AG04450 (cell line): ENCODE data around the gene SLC49A3. TPM values are rescaled to one million over a fixed set of nuclear protein-coding genes. Genes with fewer than 3 reads are reported as not detected.
"Not testable (repeated sequence)": the region's sequence is repeated elsewhere in the genome, so short reads cannot be mapped to it uniquely, and the experiment has no call there.

Experiments
- CTCF ChIA-PET: fragments of 300-600, 350-600 bp; formaldehyde crosslinking; extraction: SDS; loops from one replicate; lab custom pipeline; 2022; ENCODE audit warnings: antibody characterized with exemption, inconsistent platforms; lab: Charles Lee
- POLR2A ChIA-PET: fragments of 350-600 bp; formaldehyde crosslinking; extraction: SDS; loops from one replicate; lab custom pipeline; 2021; ENCODE audit warnings: antibody characterized with exemption, inconsistent platforms; lab: Yijun Ruan, JAX
- DNase-seq: peaks from one replicate; pipeline ENCODE4 v3.0.0-alpha.2; 2011; ENCODE audit warnings: low read depth, low spot score
- H3K27ac ChIP-seq: one replicate; pipeline ENCODE4 v1.5.1; 2012; ENCODE audit warnings: low read depth, low read length, control low read depth
- H3K27me3 ChIP-seq: one replicate; pipeline ENCODE4 v1.6.0; 2012; ENCODE audit warnings: low read length; ENCODE audit not compliant: control insufficient read depth, insufficient read depth
- H3K4me3 ChIP-seq: 2 replicates; pipeline ENCODE4 v1.5.1; 2011; ENCODE audit warnings: mild to moderate bottlenecking, low read depth, low read length, control low read depth
- H3K9me3 ChIP-seq: 2 replicates; pipeline ENCODE4 v1.5.1; 2012; ENCODE audit warnings: low read length; ENCODE audit not compliant: control insufficient read depth, insufficient read depth
- polyA minus RNA-seq: library from RNA; depleted of rRNA, polyadenylated mRNA; stranded (reverse); fragments of >200 nt; gene quantifications from 2 replicates; pipeline ENCODE4 v1.2.3, GENCODE V29; 2011; rRNA and poly(A)+ RNA removed
- polyA plus RNA-seq: library from polyadenylated mRNA; depleted of rRNA; stranded (reverse); fragments of >200 nt; gene quantifications from 2 replicates; pipeline ENCODE4 v1.2.3, GENCODE V29; 2011; rRNA removed
- TF ChIP-seq, protein P1 (sequence below): IDR thresholded peaks from 2 replicates; pipeline ENCODE4 v1.5.1; 2011; ENCODE audit warnings: low read depth, low read length, control low read depth, inconsistent platforms

Gene SLC49A3
- polyA plus RNA-seq, result 0.11 TPM in 1 of 2 replicates, not detected in the other
- not detected in 2 replicates for polyA minus RNA-seq

DNA sequence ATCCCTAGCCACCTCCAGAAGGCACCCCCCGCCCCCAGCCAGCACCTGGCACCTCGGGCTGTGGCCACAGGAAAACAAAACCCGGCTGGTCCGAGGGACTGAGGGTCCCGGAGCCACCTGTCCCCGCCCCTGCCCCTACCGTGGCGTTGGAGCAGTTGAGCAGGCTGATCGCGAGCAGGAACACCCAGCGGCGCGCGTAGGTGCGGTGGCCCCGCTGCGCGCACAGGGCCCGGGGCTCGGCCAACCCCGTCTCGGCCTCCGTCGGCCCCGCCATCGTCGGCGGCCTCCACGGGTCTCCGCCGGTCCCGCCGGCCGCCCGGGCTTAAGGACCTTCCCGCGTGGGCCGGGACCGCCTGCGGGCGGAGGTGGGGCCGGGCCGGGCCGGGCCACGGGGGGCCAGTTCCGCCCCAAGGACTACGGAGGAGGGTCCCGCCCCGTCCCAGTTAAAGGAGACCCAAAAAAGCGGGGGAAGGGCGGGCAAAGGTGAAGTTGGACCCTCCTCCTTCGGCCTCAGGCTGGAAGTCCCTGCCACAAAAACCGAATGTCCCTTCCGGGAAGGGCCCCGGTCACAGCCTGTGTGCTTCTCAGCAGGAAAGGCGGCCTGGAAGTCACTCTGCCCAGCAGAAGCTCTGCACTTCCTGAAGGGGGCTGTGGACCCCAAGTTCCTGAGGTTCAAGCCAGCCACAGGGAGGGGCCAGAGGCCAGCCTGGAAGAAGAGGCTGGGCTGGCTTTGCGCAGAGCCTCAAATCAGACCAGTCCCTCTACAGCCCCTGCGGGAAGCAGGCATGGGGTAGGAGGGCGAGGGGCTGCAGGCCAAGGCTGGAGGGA lies at the start of gene SLC49A3:
Gene SLC49A3, minus strand, starts transcription at position 298 of the 828 bp plus-strand sequence. Its CDS starts 24 bp downstream, at position 274.
- TF ChIP-seq, protein P1, sequence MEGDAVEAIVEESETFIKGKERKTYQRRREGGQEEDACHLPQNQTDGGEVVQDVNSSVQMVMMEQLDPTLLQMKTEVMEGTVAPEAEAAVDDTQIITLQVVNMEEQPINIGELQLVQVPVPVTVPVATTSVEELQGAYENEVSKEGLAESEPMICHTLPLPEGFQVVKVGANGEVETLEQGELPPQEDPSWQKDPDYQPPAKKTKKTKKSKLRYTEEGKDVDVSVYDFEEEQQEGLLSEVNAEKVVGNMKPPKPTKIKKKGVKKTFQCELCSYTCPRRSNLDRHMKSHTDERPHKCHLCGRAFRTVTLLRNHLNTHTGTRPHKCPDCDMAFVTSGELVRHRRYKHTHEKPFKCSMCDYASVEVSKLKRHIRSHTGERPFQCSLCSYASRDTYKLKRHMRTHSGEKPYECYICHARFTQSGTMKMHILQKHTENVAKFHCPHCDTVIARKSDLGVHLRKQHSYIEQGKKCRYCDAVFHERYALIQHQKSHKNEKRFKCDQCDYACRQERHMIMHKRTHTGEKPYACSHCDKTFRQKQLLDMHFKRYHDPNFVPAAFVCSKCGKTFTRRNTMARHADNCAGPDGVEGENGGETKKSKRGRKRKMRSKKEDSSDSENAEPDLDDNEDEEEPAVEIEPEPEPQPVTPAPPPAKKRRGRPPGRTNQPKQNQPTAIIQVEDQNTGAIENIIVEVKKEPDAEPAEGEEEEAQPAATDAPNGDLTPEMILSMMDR, result no peak
- H3K27me3 ChIP-seq, result peaks cover 10% of the 10 kb centered on the region
- H3K9me3 ChIP-seq, result peaks cover 5% of the 10 kb centered on the region; the same call in 1 of the 2 replicates
- no peak within 1 kb of the TSS for H3K27ac ChIP-seq
- no peak for DNase-seq
- ChIA-PET CTCF (no interaction called here), POLR2A (no interaction called here)
- H3K4me3 ChIP-seq, result no peak within 1 kb of the TSS

DNA sequence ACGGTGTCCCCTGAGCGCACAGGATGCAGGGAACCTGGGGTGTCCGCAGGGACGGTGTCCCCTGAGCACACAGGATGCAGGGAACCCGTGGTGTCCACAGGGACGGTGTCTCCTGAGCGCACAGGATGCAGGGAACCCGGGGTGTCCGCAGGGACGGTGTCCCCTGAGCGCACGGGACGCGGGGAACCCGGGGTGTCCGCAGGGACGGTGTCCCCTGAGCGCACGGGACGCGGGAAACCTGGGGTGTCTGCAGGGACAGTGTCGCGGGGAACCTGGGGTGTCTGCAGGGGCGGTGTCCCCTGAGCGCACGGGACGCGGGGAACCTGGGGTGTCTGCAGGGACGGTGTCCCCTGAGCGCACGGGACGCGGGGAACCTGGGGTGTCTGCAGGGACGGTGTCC lies 47.6 kb upstream of the SLC49A3 start:
- H3K27ac ChIP-seq, POLR2A ChIA-PET, H3K9me3 ChIP-seq, H3K4me3 ChIP-seq, H3K27me3 ChIP-seq, DNase-seq, CTCF ChIA-PET: not testable (repeated sequence)

- DNase-seq, result no peak
- ChIA-PET CTCF (no interaction called here), POLR2A (no interaction called here)
- Histone ChIP-seq H3K9me3 (peaks cover 8% of the 10 kb centered on the region), H3K27ac (no peak overlapping the region), H3K4me3 (no peak overlapping the region), H3K27me3 (no peaks in the 10 kb centered on the region)
- TF ChIP-seq, protein P1, result no peak
Measured at GRCh38 chr4:735583-735982, 46.6 kb upstream of the SLC49A3 start.

DNA sequence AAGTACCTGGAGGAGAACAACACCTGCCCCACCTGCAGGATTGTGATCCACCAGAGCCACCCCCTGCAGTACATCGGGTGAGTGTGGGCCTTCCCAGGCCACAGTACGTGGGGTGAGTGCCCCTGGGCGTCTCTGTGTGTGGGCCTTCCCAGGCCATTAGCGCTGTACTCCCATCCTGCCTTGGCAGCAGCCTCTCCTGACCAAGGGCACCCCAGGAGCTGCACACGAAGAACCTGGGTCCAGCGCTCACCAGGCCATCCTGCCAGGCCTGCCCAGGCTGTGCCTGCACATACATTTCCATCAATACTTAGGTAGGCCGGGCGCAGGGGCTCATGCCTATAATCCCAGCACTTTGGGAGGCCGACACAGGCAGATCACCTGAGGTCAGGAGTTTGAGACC lies 46.0 kb upstream of the SLC49A3 start:
- peaks cover 13% of the 10 kb centered on the region for H3K9me3 ChIP-seq
- H3K27me3 ChIP-seq, result no peaks in the 10 kb centered on the region
- TF ChIP-seq, protein P1, result no peak
- no peak for DNase-seq
- H3K27ac ChIP-seq, result no peak overlapping the region
- ChIA-PET POLR2A (no interaction called here), CTCF (no interaction called here)
- no peak overlapping the region for H3K4me3 ChIP-seq

DNA sequence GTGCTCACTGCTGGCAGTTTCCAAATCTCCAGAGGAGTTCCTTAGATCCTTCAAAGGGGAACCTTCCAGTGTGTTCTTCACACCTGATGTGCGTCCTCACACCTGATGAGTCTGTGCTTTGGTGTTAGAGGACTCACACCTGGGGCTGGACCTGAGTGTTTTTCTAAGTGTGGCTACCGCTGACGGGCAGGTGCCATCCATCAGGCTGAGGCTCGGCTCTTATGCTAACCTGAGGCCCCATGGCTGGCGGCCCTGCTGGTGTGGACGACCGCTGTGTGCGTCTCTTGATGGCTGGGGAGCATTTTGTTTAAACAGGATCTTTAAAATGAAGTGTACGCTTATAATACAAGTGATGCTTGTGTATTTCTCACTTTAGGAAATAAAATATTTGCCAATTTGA lies 45.1 kb upstream of the SLC49A3 start:
- Histone ChIP-seq H3K27me3 (no peaks in the 10 kb centered on the region), H3K27ac (no peak overlapping the region), H3K9me3 (peaks cover 13% of the 10 kb centered on the region), H3K4me3 (no peak overlapping the region)
- CTCF ChIA-PET, result no interaction called here
- TF ChIP-seq, protein P1, result no peak
- POLR2A ChIA-PET, result no interaction called here
- DNase-seq, result no peak
